Measurements from ENCODE around the gene AADACL4.

Gene AADACL4

DNA sequence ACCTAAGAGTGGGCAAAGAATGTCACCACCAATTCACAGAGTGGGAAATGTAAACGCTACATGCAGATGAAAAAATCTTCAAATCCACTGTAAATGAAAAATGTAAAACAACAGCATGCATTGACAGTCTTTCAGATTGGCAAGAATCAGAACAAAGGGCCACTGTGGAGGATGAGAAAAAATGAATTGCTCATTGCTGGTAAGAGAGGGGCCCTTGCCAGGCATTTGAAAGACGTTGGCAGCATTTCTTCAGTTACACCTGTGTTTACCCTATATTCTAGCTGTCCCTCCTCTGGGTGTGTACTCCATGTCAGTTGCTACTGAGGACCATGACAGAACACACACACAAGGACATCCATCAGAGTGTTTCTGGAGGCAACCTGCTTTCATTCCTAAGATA is 46.3 kb downstream of the AADACL4 start:
- DNase-seq (ENCODE audit: low read depth in 1 of 2, low spot score in 1 of 2) = no peak
- TF ChIP-seq CTCF (IDR thresholded peaks at IDR 0.05; ENCODE audit: insufficient read depth, low read length) = no peak
- TF ChIP-seq SPI1 (IDR thresholded peaks at IDR 0.05; ENCODE audit: borderline replicate concordance, low read depth) = no peak
- TF ChIP-seq, protein P1, sequence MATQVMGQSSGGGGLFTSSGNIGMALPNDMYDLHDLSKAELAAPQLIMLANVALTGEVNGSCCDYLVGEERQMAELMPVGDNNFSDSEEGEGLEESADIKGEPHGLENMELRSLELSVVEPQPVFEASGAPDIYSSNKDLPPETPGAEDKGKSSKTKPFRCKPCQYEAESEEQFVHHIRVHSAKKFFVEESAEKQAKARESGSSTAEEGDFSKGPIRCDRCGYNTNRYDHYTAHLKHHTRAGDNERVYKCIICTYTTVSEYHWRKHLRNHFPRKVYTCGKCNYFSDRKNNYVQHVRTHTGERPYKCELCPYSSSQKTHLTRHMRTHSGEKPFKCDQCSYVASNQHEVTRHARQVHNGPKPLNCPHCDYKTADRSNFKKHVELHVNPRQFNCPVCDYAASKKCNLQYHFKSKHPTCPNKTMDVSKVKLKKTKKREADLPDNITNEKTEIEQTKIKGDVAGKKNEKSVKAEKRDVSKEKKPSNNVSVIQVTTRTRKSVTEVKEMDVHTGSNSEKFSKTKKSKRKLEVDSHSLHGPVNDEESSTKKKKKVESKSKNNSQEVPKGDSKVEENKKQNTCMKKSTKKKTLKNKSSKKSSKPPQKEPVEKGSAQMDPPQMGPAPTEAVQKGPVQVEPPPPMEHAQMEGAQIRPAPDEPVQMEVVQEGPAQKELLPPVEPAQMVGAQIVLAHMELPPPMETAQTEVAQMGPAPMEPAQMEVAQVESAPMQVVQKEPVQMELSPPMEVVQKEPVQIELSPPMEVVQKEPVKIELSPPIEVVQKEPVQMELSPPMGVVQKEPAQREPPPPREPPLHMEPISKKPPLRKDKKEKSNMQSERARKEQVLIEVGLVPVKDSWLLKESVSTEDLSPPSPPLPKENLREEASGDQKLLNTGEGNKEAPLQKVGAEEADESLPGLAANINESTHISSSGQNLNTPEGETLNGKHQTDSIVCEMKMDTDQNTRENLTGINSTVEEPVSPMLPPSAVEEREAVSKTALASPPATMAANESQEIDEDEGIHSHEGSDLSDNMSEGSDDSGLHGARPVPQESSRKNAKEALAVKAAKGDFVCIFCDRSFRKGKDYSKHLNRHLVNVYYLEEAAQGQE (IDR thresholded peaks at IDR 0.05; ENCODE audit: insufficient replicate concordance, low read depth) = no peak
- no peak for TF ChIP-seq GABPA (IDR thresholded peaks at IDR 0.05; ENCODE audit: low read depth)
- no peak for TF ChIP-seq POLR2AphosphoS5 (IDR thresholded peaks at IDR 0.05; ENCODE audit: low read depth)
- no peak overlapping the region for H3K4me3 ChIP-seq (replicated peaks; ENCODE audit: insufficient read depth, low read length)
- H3K27ac ChIP-seq (replicated peaks) = no peak overlapping the region
- no peaks in the 10 kb centered on the region for H3K27me3 ChIP-seq (ENCODE audit: insufficient read depth, poor library complexity, severe bottlenecking)

DNA sequence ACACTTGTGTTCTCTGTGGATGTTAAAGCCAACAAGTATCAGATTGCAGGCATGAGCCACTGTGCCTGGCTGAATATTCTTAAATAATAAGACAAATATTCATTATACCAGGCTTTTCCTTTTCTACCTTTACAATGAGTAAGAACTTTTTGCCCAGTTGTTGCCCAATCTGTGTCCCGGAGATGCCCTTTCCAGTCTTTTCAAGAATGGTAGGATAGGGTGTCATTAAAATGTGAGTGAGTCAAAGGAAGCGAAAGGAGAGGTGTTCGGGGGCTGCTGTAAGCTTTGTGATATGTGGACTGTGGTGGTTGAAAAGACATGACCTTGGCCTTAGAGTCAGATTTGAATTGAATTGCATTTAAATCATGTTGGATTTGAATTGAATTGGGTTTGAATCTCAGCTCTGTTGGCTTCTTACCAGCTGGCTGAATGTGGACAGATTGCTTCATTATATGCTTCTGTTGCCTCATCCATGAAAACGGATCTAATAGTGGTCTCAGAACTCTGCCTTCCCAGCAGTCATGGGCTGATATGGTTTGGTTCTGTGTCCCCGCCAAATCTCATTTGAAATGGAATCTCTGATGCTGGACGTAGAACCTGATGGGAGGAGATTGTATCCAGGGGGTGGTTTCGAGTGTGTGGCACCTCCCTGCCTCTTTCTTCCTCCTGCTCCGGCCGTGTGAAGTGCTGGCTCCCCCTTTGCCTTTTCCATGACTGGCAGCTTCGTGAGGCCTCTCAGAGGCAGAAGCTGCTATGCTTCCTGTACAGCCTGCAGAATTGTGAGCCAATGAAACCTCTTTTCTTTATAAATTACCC is 49.3 kb downstream of the AADACL4 start:
- Histone ChIP-seq H3K4me3 (replicated peaks; ENCODE audit: insufficient read depth, low read length) (no peak overlapping the region), H3K27me3 (ENCODE audit: insufficient read depth, poor library complexity, severe bottlenecking) (no peaks in the 10 kb centered on the region), H3K27ac (replicated peaks) (no peak overlapping the region)
- no peak for DNase-seq (ENCODE audit: low read depth in 1 of 2, low spot score in 1 of 2)
- TF ChIP-seq, protein P1 (IDR thresholded peaks at IDR 0.05; ENCODE audit: insufficient replicate concordance, low read depth) = no peak
- TF ChIP-seq POLR2AphosphoS5 (IDR thresholded peaks at IDR 0.05; ENCODE audit: low read depth) (no peak), GABPA (IDR thresholded peaks at IDR 0.05; ENCODE audit: low read depth) (no peak), SPI1 (IDR thresholded peaks at IDR 0.05; ENCODE audit: borderline replicate concordance, low read depth) (no peak), CTCF (IDR thresholded peaks at IDR 0.05; ENCODE audit: insufficient read depth, low read length) (no peak)

DNA sequence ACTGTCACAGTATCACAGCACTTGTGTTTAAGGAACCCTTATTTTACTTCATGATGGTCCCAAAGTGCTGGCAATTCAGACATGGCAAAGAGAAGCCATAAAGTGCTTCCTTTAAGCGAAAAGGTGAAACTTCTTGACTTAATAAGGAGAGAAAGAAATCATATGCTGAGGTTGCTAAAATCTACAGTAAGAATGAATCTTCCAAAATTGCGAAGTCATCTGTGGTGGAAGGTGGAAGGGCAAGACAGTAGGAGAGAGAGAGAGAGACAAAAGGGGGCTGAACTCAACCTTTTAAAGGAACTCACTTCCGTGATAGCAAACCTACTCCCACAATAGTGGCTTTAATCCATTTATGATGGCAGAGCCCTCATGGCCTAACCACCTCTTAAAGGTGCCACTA is 52.8 kb downstream of the AADACL4 start:
- Histone ChIP-seq H3K4me3 (replicated peaks; ENCODE audit: insufficient read depth, low read length) (no peak overlapping the region), H3K27me3 (ENCODE audit: insufficient read depth, poor library complexity, severe bottlenecking) (no peaks in the 10 kb centered on the region), H3K27ac (replicated peaks) (no peak overlapping the region)
- no peak for DNase-seq (ENCODE audit: low read depth in 1 of 2, low spot score in 1 of 2)
- TF ChIP-seq SPI1 (IDR thresholded peaks at IDR 0.05; ENCODE audit: borderline replicate concordance, low read depth) (no peak), POLR2AphosphoS5 (IDR thresholded peaks at IDR 0.05; ENCODE audit: low read depth) (no peak), CTCF (IDR thresholded peaks at IDR 0.05; ENCODE audit: insufficient read depth, low read length) (no peak)
